Uterus (tissue), 4 donors: ENCODE results near the gene ZNF526. TPM values are rescaled to one million over a fixed set of nuclear protein-coding genes. Genes with fewer than 3 reads are reported as not detected.

Source experiments
- DNase-seq, 2 donors: peaks; one replicate each; pipeline ENCODE4 v3.0.0-alpha.2; 2019 to 2020
- H3K27ac ChIP-seq, 2 donors: fragments of 200-600 bp; sonication (generic); 1 replicate in 1 of 2; 2 replicates in 1 of 2; pipeline ENCODE4 v1.5.1; 2016 to 2018
- H3K27me3 ChIP-seq, 2 donors: fragments of 200-600 bp; sonication (generic); one replicate each; pipeline ENCODE4 v1.5.1; 2018 to 2019; ENCODE audit warnings: control low read depth in 1 of 2
- H3K36me3 ChIP-seq, 2 donors: fragments of 200-600 bp; sonication (generic); one replicate each; pipeline ENCODE4 v1.5.1; 2019; ENCODE audit warnings: control low read depth in 1 of 2
- H3K4me1 ChIP-seq, 2 donors: fragments of 200-600 bp; sonication (generic); one replicate each; pipeline ENCODE4 v1.5.1; 2018 to 2019; ENCODE audit warnings: control low read depth in 1 of 2
- H3K4me3 ChIP-seq, 2 donors: fragments of 200-600 bp; sonication (generic); 1 replicate in 1 of 2; 2 replicates in 1 of 2; pipeline ENCODE4 v1.5.1; 2018 to 2019; ENCODE audit warnings: mild to moderate bottlenecking in 1 of 2
- H3K9me3 ChIP-seq, 2 donors: fragments of 200-600 bp; sonication (generic); one replicate each; pipeline ENCODE4 v1.5.1; 2019; ENCODE audit warnings: control low read depth in 1 of 2
- CTCF ChIP-seq, 4 experiments: fragments of 200-600 bp in 2 of 4; fragments of 450-650 bp in 2 of 4; sonication (generic) in 2 of 4; IDR thresholded peaks; one replicate each; pipeline ENCODE4 v1.5.1; 2016 to 2019; ENCODE audit warnings: antibody characterized with exemption in 4 of 4, mild to moderate bottlenecking in 2 of 4, moderate library complexity in 1 of 4
- POLR2A ChIP-seq, 2 donors: fragments of 450-650 bp; IDR thresholded peaks; one replicate each; pipeline ENCODE4 v1.6.1; 2016; ENCODE audit warnings: antibody characterized with exemption in 2 of 2, mild to moderate bottlenecking in 1 of 2, moderate library complexity in 1 of 2
- intact Hi-C: fragments of 100-400 bp; cut with DNase I; formaldehyde crosslinking; loops from one replicate; pipeline ENCODE4 v1.15.1; 2023; ENCODE audit warnings: low total_unique reads
- total RNA-seq, 4 donors: library from RNA; depleted of rRNA in 3 of 4; stranded (reverse); fragments of >200 nt in 3 of 4; gene quantifications; one replicate each; pipeline versions ENCODE4 v1.1.0 to v1.2.4, GENCODE V29; 2014 to 2023
- donor health status: DM: yes; HTN: yes; CAD: no.

The ZNF526 gene
- total RNA-seq, 4 donors from 2014 or later: 1.0 to 20.6 (median 8.4) TPM

GRCh38 chr19:42174188-42174587, 45.9 kb upstream of the ZNF526 start:
- H3K36me3 ChIP-seq: no peaks in the 10 kb centered on the region
- peaks cover 0 to 7% of the 10 kb centered on the region in 2 donors for H3K27me3 ChIP-seq
- intact Hi-C loops: no loop called here
- H3K9me3 ChIP-seq: no peaks in the 10 kb centered on the region
- H3K4me3 ChIP-seq: no peak overlapping the region
- TF ChIP-seq CTCF (IDR thresholded peaks at IDR 0.05) (no peak), POLR2A (IDR thresholded peaks at IDR 0.05) (no peak)
- H3K27ac ChIP-seq: no peak overlapping the region
- no peaks in the 10 kb centered on the region for H3K4me1 ChIP-seq
- no peak for DNase-seq

- Histone ChIP-seq H3K27me3 (peaks cover 0 to 14% of the 10 kb centered on the region in 2 donors), H3K4me1 (no peaks in the 10 kb centered on the region), H3K36me3 (no peaks in the 10 kb centered on the region), H3K27ac (no peak overlapping the region), H3K9me3 (no peaks in the 10 kb centered on the region), H3K4me3 (no peak overlapping the region)
- intact Hi-C loops: no loop called here
- no peak for DNase-seq
- no peak for TF ChIP-seq CTCF (IDR thresholded peaks at IDR 0.05)
These were observed 45.0 kb upstream of the ZNF526 start for GRCh38 chr19:42174958-42175734.

- Histone ChIP-seq H3K27ac (peak overlapping the region in 1 of 2 donors; percentile 33), H3K36me3 (no peaks in the 10 kb centered on the region), H3K4me3 (peak overlapping the region; percentile 1 to 33), H3K4me1 (no peaks in the 10 kb centered on the region), H3K9me3 (no peaks in the 10 kb centered on the region), H3K27me3 (peaks cover 0 to 23% of the 10 kb centered on the region in 2 donors)
- TF ChIP-seq CTCF (IDR thresholded peaks at IDR 0.05) (no peak), POLR2A (IDR thresholded peaks at IDR 0.05) (no peak)
- no peak for DNase-seq
- intact Hi-C loops: no loop called here
These were observed 44.0 kb upstream of the ZNF526 start for GRCh38 chr19:42175952-42176648.

- H3K4me1 ChIP-seq: no peaks in the 10 kb centered on the region
- no peaks in the 10 kb centered on the region for H3K36me3 ChIP-seq
- peak overlapping the region; percentile 1 to 33 for H3K4me3 ChIP-seq
- peak overlapping the region in 1 of 2 donors; percentile 33 for H3K27ac ChIP-seq
- H3K9me3 ChIP-seq: no peaks in the 10 kb centered on the region
- TF ChIP-seq POLR2A (IDR thresholded peaks at IDR 0.05) (no peak), CTCF (IDR thresholded peaks at IDR 0.05) (no peak)
- no peak for DNase-seq
- H3K27me3 ChIP-seq: peaks cover 0 to 23% of the 10 kb centered on the region in 2 donors
- intact Hi-C loops: no loop called here
These were observed 43.5 kb upstream of the ZNF526 start for GRCh38 chr19:42176649-42176989.
